ENCODE data around the gene CDON.

DNA sequence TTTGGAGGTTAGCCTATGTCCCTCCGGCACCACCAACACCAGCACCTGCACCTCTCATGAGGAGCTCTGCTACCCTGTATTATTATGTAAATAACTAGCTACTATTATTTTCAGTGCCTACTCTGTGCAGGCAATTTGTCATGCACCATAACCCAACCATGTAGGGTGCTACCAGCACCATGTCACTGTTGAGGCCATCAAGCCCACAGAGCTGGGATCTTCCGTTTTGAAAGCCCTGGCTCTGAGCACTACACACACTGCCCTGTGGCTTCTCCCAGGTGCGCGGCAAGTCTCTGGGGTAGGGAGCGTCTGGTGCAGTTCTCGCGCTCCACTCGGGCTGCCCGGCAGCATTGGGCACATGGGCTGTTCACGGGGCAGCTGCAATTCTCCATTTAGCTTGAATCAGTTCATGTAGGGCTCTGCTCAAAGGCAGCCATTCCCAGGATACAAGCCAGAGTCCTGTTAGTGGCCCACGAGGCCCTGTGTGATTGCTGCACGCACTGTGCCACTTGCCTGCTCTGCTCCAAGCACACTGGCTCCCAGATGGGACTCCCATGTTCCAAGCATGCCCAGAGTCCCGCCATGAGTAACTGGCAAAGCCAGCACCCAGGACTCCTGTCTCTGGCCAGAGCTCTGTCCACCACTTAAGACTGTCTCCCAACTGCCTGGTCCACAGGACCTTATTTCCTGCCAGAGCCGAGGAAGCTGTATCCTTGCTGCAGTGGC lies 42.5 kb upstream of the CDON start:
- no peak for TF ChIP-seq POLR2AphosphoS5 (IDR thresholded peaks at IDR 0.05)
- TF ChIP-seq, protein P1, sequence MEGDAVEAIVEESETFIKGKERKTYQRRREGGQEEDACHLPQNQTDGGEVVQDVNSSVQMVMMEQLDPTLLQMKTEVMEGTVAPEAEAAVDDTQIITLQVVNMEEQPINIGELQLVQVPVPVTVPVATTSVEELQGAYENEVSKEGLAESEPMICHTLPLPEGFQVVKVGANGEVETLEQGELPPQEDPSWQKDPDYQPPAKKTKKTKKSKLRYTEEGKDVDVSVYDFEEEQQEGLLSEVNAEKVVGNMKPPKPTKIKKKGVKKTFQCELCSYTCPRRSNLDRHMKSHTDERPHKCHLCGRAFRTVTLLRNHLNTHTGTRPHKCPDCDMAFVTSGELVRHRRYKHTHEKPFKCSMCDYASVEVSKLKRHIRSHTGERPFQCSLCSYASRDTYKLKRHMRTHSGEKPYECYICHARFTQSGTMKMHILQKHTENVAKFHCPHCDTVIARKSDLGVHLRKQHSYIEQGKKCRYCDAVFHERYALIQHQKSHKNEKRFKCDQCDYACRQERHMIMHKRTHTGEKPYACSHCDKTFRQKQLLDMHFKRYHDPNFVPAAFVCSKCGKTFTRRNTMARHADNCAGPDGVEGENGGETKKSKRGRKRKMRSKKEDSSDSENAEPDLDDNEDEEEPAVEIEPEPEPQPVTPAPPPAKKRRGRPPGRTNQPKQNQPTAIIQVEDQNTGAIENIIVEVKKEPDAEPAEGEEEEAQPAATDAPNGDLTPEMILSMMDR (IDR thresholded peaks at IDR 0.05): no peak
